ENCODE measurements around the gene FBN1.

The FBN1 gene

GRCh38 chr15:48647962-48648361 lies 2.5 kb upstream of the FBN1 start:
- no peak for TF ChIP-seq CTCF (IDR thresholded peaks at IDR 0.05; ENCODE audit: low read length)
- no peak for TF ChIP-seq EZH2 (optimal IDR thresholded peaks at IDR 0.05; ENCODE audit: low read depth, low read length)
- no peak for TF ChIP-seq EZH2phosphoT487 (IDR thresholded peaks at IDR 0.05; ENCODE audit: low read length)
- H3K36me3 ChIP-seq (replicated peaks; ENCODE audit: insufficient read depth, low read length) = no peaks in the 10 kb centered on the region
- no peaks in the 10 kb centered on the region for H3K79me2 ChIP-seq (ENCODE audit: low read length)
- H3K9me2 ChIP-seq (replicated peaks; ENCODE audit: insufficient read depth, low read length) = no peaks in the 10 kb centered on the region
- no peak overlapping the region for H3K9ac ChIP-seq (ENCODE audit: low read length)
- no peak overlapping the region for H3K4me2 ChIP-seq (ENCODE audit: low read depth, low read length)
- no peak overlapping the region for H2AFZ ChIP-seq (ENCODE audit: low read length)
- no peak overlapping the region for H3K4me3 ChIP-seq (ENCODE audit: low read length)
- no peak for DNase-seq
- no peaks in the 10 kb centered on the region for H4K20me1 ChIP-seq (ENCODE audit: insufficient read depth, low read length)
- peaks cover 4% of the 10 kb centered on the region; the same call in 1 of the 2 replicates for H3F3A ChIP-seq (ENCODE audit: insufficient read depth, low read length)
- no peaks in the 10 kb centered on the region for H3K9me3 ChIP-seq (replicated peaks; ENCODE audit: insufficient read depth, low read length)
- peaks cover 6% of the 10 kb centered on the region; the same call in 1 of the 2 replicates for H3K27me3 ChIP-seq (replicated peaks; ENCODE audit: insufficient read depth, low read length)
- no peaks in the 10 kb centered on the region for H3K4me1 ChIP-seq (ENCODE audit: low read length)
- no peak overlapping the region for H3K27ac ChIP-seq (ENCODE audit: low read length)

- Histone ChIP-seq H3F3A (ENCODE audit: insufficient read depth, low read length) (peaks cover 4% of the 10 kb centered on the region; the same call in 1 of the 2 replicates), H4K20me1 (ENCODE audit: insufficient read depth, low read length) (no peaks in the 10 kb centered on the region), H3K4me2 (ENCODE audit: low read depth, low read length) (peak overlapping the region; percentile 95), H3K9ac (ENCODE audit: low read length) (peak overlapping the region; percentile 48; the same call in 1 of the 2 replicates), H3K27ac (ENCODE audit: low read length) (no peak overlapping the region), H3K9me3 (replicated peaks; ENCODE audit: insufficient read depth, low read length) (no peaks in the 10 kb centered on the region), H3K79me2 (ENCODE audit: low read length) (no peaks in the 10 kb centered on the region), H3K36me3 (replicated peaks; ENCODE audit: insufficient read depth, low read length) (no peaks in the 10 kb centered on the region), H3K9me2 (replicated peaks; ENCODE audit: insufficient read depth, low read length) (no peaks in the 10 kb centered on the region), H2AFZ (ENCODE audit: low read length) (peak overlapping the region; percentile 86), H3K4me3 (ENCODE audit: low read length) (peak overlapping the region; percentile 90), H3K4me1 (ENCODE audit: low read length) (no peaks in the 10 kb centered on the region), H3K27me3 (replicated peaks; ENCODE audit: insufficient read depth, low read length) (peaks cover 6% of the 10 kb centered on the region; the same call in 1 of the 2 replicates)
- no peak for DNase-seq
- TF ChIP-seq EZH2phosphoT487 (IDR thresholded peaks at IDR 0.05; ENCODE audit: low read length) = no peak
- no peak for TF ChIP-seq EZH2 (optimal IDR thresholded peaks at IDR 0.05; ENCODE audit: low read depth, low read length)
- no peak for TF ChIP-seq CTCF (IDR thresholded peaks at IDR 0.05; ENCODE audit: low read length)
Measured at GRCh38 chr15:48646331-48646730, 822 bp upstream of the FBN1 start.

- H3K4me1 ChIP-seq (ENCODE audit: low read length) = no peaks in the 10 kb centered on the region
- no peaks in the 10 kb centered on the region for H4K20me1 ChIP-seq (ENCODE audit: insufficient read depth, low read length)
- H3K9ac ChIP-seq (ENCODE audit: low read length) = peak overlapping the region; percentile 48; the same call in 1 of the 2 replicates
- no peaks in the 10 kb centered on the region for H3K9me2 ChIP-seq (replicated peaks; ENCODE audit: insufficient read depth, low read length)
- no peak overlapping the region for H3K27ac ChIP-seq (ENCODE audit: low read length)
- no peaks in the 10 kb centered on the region for H3K9me3 ChIP-seq (replicated peaks; ENCODE audit: insufficient read depth, low read length)
- H3F3A ChIP-seq (ENCODE audit: insufficient read depth, low read length) = peaks cover 4% of the 10 kb centered on the region; the same call in 1 of the 2 replicates
- H2AFZ ChIP-seq (ENCODE audit: low read length) = peak overlapping the region; percentile 86
- H3K79me2 ChIP-seq (ENCODE audit: low read length) = no peaks in the 10 kb centered on the region
- H3K4me3 ChIP-seq (ENCODE audit: low read length) = peak overlapping the region; percentile 90
- TF ChIP-seq EZH2phosphoT487 (IDR thresholded peaks at IDR 0.05; ENCODE audit: low read length) = no peak
- no peak for TF ChIP-seq CTCF (IDR thresholded peaks at IDR 0.05; ENCODE audit: low read length)
- TF ChIP-seq EZH2 (optimal IDR thresholded peaks at IDR 0.05; ENCODE audit: low read depth, low read length) = no peak
- no peaks in the 10 kb centered on the region for H3K36me3 ChIP-seq (replicated peaks; ENCODE audit: insufficient read depth, low read length)
- H3K27me3 ChIP-seq (replicated peaks; ENCODE audit: insufficient read depth, low read length) = peaks cover 6% of the 10 kb centered on the region; the same call in 1 of the 2 replicates
- peak; percentile 25 for DNase-seq
- peak overlapping the region; percentile 95 for H3K4me2 ChIP-seq (ENCODE audit: low read depth, low read length)
Measured at GRCh38 chr15:48644827-48645557, 517 bp downstream of the FBN1 start.

Data from MM.1S (cell line).